Suprapubic skin (tissue), 4 donors: ENCODE data around the gene TPK1.
"Not testable (repeated sequence)": the region's sequence is repeated elsewhere in the genome, so short reads cannot be mapped to it uniquely, and the experiment has no call there.

Experiments used
- CTCF ChIP-seq, 2 donors: fragments of 200-600 bp in 1 of 2; fragments of 450-650 bp in 1 of 2; sonication (generic) in 1 of 2; IDR thresholded peaks; one replicate each; pipeline ENCODE4 v1.5.1; 2016 to 2019; ENCODE audit warnings: antibody characterized with exemption in 2 of 2, mild to moderate bottlenecking in 1 of 2, moderate library complexity in 1 of 2
- EP300 ChIP-seq: sonication (generic); formaldehyde crosslinking; IDR thresholded peaks from one replicate; pipeline ENCODE4 v1.6.1; 2017; ENCODE audit warnings: antibody characterized with exemption
- POLR2A ChIP-seq, 2 donors: fragments of 450-650 bp; IDR thresholded peaks; one replicate each; pipeline ENCODE4 v1.6.1; 2017; ENCODE audit warnings: antibody characterized with exemption in 2 of 2, mild to moderate bottlenecking in 2 of 2, moderate library complexity in 2 of 2
- POLR2AphosphoS5 ChIP-seq, 3 donors: sonication (generic); formaldehyde crosslinking; IDR thresholded peaks; one replicate each; pipeline ENCODE4 v1.6.1; 2017; ENCODE audit warnings: antibody characterized with exemption in 3 of 3

GRCh38 chr7:144427539-144427938, 408.3 kb downstream of the TPK1 start:
- TF ChIP-seq POLR2A (IDR thresholded peaks at IDR 0.05); CTCF (IDR thresholded peaks at IDR 0.05); EP300; POLR2AphosphoS5 (IDR thresholded peaks at IDR 0.05): not testable (repeated sequence)
